ENCODE measurements around the gene DIPK1A. TPM values are rescaled to one million over a fixed set of nuclear protein-coding genes. Genes with fewer than 3 reads are reported as not detected.
A peak's percentile ranks its signal among the peaks of the same experiment; 100 is the strongest.

The DIPK1A gene
- polyA plus RNA-seq, 1 donor from 2014 or later: 10.0 TPM

- no peak overlapping the region for H3K4me2 ChIP-seq (ENCODE audit: low read length)
- H3K9ac ChIP-seq (ENCODE audit: low read length): no peak overlapping the region
- H4K20me1 ChIP-seq (ENCODE audit: insufficient read depth): no peaks in the 10 kb centered on the region
- TF ChIP-seq REST (IDR thresholded peaks at IDR 0.05; ENCODE audit: borderline replicate concordance) (no peak), SMC3 (conservative IDR thresholded peaks at IDR 0.05; ENCODE audit: poor library complexity) (no peak), TAF1 (IDR thresholded peaks at IDR 0.05; ENCODE audit: low read depth) (no peak), RAD21 (conservative IDR thresholded peaks at IDR 0.05) (no peak), POLR2AphosphoS5 (IDR thresholded peaks at IDR 0.05) (no peak), EZH2 (IDR thresholded peaks at IDR 0.05; ENCODE audit: borderline replicate concordance, insufficient read depth, low read length, poor library complexity, severe bottlenecking) (no peak), CTCF (IDR thresholded peaks at IDR 0.05; ENCODE audit: poor library complexity, severe bottlenecking) (no peak), EP300 (conservative IDR thresholded peaks at IDR 0.05; ENCODE audit: poor library complexity, severe bottlenecking) (no peak), MXI1 (conservative IDR thresholded peaks at IDR 0.05; ENCODE audit: poor library complexity, severe bottlenecking) (no peak)
- H3F3A ChIP-seq (ENCODE audit: insufficient read depth, low read length, poor library complexity, severe bottlenecking): no peaks in the 10 kb centered on the region
- no peaks in the 10 kb centered on the region for H3K27me3 ChIP-seq (ENCODE audit: insufficient read depth, low read depth, low read length)
- no peak overlapping the region for H2AFZ ChIP-seq (ENCODE audit: low read depth, low read length)
- H3K9me3 ChIP-seq (ENCODE audit: low read length): no peaks in the 10 kb centered on the region
- no peaks in the 10 kb centered on the region for H3K79me2 ChIP-seq (replicated peaks; ENCODE audit: insufficient read depth, low read length)
- H3K9me2 ChIP-seq (ENCODE audit: insufficient read depth, low read length): no peaks in the 10 kb centered on the region
- no peak overlapping the region for H3K27ac ChIP-seq (ENCODE audit: low read length)
- H3K36me3 ChIP-seq (ENCODE audit: insufficient read depth, low read length): no peaks in the 10 kb centered on the region
- H3K4me3 ChIP-seq (ENCODE audit: low read length): no peak overlapping the region
Measured at GRCh38 chr1:92969517-92969916, 8.3 kb upstream of the DIPK1A start.

GRCh38 chr1:92968138-92969032 is 7.1 kb upstream of the DIPK1A start:
- H3K4me2 ChIP-seq (ENCODE audit: low read length): no peak overlapping the region
- no peak overlapping the region for H3K27ac ChIP-seq (ENCODE audit: low read length)
- H2AFZ ChIP-seq (ENCODE audit: low read depth, low read length): no peak overlapping the region

More at GRCh38 chr1:92968138-92969032, 7.1 kb upstream of the DIPK1A start:
- Histone ChIP-seq H3K4me3 (ENCODE audit: low read length) (no peak overlapping the region), H3K9me3 (ENCODE audit: low read length) (no peaks in the 10 kb centered on the region), H3K9me2 (ENCODE audit: insufficient read depth, low read length) (no peaks in the 10 kb centered on the region), H3F3A (ENCODE audit: insufficient read depth, low read length, poor library complexity, severe bottlenecking) (no peaks in the 10 kb centered on the region), H3K9ac (ENCODE audit: low read length) (no peak overlapping the region), H3K79me2 (replicated peaks; ENCODE audit: insufficient read depth, low read length) (no peaks in the 10 kb centered on the region), H4K20me1 (ENCODE audit: insufficient read depth) (no peaks in the 10 kb centered on the region), H3K36me3 (ENCODE audit: insufficient read depth, low read length) (no peaks in the 10 kb centered on the region), H3K27me3 (ENCODE audit: insufficient read depth, low read depth, low read length) (no peaks in the 10 kb centered on the region)
- TF ChIP-seq EZH2 (IDR thresholded peaks at IDR 0.05; ENCODE audit: borderline replicate concordance, insufficient read depth, low read length, poor library complexity, severe bottlenecking) (no peak), CTCF (IDR thresholded peaks at IDR 0.05; ENCODE audit: poor library complexity, severe bottlenecking) (peak; percentile 78), SMC3 (conservative IDR thresholded peaks at IDR 0.05; ENCODE audit: poor library complexity) (peak; percentile 74), MXI1 (conservative IDR thresholded peaks at IDR 0.05; ENCODE audit: poor library complexity, severe bottlenecking) (no peak), EP300 (conservative IDR thresholded peaks at IDR 0.05; ENCODE audit: poor library complexity, severe bottlenecking) (no peak), RAD21 (conservative IDR thresholded peaks at IDR 0.05) (peak; percentile 75)

Measured in neural cell (in vitro differentiated cells).